NCI-H1092 treated with DMSO at 0.1 percent for 48 hours (cell line): ENCODE measurements around the gene FARP2.

Experiments
- DNase-seq: peaks from one replicate; lab custom pipeline; 2025; lab: John Stamatoyannopoulos, UW

FARP2 gene

DNA sequence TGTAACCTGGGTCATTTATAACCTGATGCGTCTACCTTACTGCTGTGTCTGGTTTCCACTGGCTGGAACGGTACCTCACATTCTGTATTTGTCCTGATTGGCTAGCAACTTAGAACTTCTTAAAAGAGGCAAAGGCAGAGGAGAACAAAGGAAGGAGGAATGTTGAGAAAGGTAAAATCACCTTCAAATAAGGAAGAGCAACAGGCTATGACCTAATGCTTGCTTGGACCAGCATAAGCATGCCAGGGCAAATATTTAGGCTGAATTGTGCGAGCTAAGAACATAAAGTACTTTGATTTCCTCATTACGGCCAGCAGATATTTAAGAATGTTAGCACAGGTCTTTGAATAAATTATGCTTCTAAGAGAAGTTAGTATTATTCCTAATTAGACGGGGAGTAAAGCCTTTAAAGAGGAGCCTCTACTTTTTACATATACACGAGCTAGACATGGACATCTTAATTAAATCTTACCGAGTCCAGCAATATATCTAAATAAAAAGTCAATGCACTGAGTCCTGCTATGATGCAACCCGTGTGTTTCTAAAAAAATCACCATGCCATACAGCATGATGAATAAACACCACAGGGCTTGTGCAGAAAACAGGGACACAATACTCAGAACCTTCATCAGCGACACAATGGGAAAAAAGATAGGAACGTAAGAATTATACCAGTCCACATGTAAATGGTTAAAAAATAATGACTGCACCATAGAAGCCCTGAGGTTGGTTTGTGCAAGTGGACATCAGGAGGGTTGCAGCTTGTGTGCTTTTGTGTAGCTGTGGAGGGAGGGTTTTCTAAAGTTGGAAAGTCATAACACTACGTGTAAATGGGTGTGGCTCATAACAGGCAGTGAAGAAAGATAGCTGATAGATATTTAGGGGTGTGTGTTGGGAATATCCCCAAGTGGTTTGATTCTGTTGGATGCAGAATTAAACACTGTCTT lies 26.1 kb upstream of the FARP2 start:
- DNase-seq = no peak

DNA sequence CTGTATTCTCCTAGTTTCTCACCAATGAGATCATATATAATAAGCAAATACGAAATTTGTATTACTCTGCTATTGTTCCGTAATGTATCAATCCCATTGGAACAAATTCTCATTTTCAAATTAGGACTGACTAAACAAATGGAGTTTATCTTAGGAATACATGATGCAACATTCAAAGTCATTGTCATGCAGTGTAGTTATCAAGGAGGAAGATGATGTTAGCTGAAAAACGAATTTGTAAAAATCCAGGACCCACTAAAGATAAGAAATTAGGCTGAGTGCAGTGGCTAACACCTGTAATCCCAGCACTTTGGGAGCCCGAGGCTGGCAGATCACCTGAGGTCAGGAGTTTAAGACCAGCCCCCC lies 25.5 kb upstream of the FARP2 start:
- no peak for DNase-seq

DNA sequence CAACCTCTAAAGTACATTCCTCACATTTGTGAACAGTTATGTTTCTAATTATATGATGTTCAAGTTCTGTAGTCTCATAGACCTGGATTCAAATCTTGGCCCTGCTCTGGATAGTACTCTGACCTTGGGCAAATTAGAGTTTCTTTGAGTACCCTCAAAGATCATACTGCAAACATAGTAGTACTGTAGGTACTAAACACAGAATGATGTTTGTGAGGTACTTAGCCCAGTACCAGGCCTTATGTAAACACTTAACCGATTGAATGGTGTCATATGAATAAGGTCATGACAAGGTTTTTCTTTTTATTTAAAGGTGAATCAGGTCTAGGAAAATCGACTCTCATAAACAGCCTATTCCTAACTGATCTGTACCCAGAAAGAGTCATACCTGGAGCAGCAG lies 21.3 kb upstream of the FARP2 start:
- DNase-seq = no peak

DNA sequence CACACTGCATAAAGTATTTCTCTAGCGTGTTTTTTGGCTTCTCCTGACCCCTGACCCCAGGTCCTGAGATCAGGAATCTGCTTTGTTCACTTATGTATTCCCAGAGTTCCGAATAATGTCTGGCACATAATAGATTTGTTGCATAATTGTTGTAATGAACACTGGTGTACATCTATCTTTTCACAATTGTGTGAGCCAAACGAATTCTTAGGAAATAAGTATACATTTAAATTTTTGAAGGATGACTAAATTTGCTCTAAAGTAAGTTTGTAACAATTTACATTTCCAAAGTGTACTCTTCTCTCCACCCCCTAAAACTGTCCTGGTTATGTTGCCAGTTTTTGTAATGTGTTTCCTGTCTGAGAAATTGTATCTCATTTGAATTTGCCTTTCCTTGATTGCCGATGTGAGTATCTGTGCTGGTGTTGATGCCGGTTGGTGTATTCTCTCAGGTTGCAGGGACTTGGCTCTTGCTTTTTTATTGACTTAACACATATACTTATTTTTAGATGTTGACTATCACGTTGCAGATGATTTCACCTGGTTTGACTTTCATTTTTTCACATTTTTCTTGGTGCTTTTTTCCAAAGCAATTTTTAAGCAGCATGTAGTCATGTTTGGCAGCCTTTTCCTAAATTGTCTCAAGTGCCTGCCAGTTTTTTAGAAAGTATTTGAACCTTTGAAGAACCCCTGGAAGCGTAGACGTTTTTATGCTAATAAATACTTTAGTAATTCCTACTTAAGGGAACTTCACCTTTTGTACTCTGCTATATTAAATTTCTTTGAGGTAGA lies 16.1 kb upstream of the FARP2 start:
- no peak for DNase-seq

DNA sequence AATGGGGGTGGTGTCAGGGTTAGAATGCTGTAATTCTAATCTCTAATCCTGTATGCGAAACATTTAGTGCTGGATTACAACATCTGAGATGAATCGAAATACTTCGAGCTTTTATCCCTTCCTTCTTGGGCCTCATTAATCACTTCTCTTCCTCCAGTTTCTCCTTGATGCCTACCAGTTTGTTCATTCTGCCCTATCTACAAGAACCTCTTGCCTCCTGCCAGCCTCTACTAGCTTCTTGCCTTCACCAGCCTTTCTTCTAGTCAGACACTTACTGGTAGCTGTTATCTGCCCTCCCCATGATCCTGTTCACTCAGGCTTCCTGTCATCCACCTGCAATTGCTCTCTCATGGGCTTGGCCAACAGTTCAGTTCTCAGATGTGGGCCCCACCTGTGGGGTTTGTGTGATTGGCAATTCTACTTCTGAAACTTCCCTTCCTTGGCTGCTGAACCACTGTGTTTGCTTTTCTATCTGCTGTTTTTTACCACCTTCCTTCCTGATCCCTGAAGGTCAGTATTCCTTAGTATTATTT lies 15.4 kb upstream of the FARP2 start:
- DNase-seq = no peak

DNA sequence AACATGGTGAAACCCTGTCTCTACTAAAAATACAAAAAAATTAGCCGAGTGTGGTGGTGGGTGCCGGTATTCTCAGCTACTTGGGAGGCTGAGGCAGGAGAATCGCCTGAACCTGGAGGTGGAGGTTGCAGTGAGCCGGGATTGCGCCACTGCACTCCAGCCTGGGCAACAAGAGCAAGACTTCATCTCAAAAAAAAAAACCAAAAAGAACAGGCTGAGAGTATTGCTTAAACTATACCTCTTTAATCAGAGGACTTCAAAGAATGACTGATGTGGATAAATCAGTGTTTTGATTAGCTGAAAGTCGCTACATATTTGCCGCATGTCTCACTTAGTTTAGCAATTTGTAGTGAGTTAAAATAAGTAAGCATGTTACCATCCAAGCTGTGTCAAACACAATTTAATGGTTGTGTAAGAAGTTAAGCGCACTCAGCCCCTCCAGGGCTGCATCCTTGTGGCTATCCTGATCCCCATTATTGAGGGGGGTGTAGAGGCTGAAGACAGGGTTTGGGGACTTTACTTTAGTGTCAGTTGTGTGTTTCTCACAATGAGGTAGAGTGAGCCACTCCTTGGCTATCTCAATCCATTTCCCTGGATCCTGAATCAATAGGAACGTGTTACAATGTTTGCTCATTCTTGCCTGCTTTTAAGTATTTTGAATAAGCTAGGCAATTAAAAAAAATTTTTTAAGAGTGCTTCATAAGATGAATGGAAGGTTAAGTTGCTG lies 11.0 kb upstream of the FARP2 start:
- DNase-seq = no peak

DNA sequence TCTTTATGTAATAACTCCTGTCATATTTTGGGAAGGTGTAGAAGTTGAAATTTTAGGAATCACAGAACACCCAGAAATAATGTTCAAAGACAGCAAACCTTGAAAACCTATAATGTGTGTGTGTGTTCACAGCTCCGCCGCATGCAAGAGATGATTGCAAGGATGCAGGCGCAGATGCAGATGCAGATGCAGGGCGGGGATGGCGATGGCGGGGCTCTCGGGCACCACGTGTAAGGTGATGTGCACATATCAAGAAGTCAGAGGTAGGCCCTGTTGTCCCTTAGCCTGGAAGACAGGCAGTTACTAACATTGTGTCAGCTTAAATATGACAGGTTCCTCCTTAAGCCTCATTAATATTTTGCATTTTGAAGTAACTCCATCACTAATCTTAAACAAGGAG lies 6.1 kb upstream of the FARP2 start:
- DNase-seq = no peak

DNA sequence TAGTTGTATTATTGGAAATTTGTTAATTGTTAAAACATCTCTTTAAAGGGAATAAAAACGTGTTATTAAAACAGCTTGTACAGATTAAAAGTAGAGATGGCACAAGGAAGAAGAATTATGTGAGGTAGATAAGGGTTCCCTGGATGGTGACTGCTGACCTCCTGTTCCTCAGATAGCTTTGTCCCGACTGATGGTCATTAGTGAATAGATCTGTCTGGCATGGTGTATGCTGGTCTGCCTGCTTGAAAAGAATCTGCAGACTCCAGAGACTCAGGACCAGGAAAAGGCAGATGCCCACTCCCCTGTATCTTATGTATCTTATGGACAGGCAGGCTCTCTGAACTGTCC lies 5.6 kb upstream of the FARP2 start:
- DNase-seq = no peak

DNA sequence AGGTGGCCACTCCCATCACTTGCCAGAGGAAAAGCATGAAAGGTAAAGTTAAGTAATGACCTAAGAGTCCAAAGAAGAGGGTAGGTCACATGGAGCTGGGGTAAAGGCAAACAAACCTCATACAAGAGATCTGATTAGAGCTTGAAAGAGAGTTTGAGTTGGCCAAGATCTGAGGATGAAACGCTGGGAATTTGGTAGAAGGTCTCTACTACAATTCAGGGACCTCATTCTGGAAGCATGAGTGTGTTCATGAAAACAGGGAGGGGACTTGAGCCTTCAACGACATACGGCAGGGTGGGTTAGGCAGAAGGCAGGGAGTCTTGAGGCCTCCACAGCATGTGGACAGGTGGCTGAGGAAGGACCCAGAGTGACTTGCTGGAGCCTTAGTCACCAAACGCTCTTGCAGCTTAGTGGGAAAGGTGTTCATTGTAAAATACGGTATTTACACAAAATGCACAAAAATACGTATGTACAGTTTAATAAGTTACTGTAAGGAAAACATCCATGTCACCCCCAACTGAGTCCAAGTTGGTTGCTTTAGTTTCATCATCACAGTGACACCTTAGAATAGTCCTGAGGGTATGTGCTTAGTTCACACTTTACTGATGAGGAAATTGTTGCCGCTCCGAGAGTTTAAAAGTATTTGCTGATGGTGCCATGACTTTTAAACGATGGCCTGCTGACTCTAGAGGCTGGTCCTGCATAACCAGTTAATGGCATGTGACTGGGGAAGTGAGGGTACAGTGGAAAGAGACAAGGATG lies 5.0 kb upstream of the FARP2 start:
- no peak for DNase-seq

DNA sequence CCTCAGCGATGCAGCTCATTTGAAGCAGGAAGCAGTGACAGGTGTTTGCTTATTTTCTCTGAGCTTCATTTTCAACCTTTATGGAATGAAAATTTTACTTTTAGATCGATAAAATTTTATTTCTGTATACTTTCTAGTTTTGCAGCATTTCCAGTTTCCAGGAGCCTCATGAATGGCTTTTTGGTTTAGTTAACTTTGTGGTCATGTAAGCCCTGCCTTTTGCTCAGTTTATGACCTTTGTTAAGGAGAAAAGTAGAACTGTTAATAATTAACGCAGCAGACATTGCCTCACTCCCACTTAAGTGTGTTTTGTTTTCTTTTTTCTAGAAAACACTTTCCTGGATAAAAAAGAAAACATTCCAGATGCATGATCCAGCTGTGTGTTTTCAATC lies 4.4 kb upstream of the FARP2 start:
- no peak for DNase-seq

DNA sequence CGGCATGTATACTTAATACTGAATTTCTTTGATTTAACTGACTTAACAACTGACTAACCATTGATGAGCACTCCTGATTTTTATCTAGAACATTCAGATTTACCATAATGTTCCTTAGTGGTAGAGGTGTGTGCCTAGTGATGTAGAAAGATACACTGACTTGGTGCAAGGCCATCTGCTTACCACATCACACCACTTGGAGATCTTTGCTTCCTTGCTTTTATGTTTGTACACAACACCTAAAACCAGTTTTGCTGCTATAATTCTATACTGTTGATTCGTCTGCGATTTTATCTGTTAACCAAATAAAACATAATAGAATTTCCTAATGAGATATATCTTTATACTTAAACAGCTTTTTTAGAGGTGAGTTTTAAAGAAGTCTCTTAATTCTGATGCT lies 3.9 kb upstream of the FARP2 start:
- DNase-seq = no peak

DNA sequence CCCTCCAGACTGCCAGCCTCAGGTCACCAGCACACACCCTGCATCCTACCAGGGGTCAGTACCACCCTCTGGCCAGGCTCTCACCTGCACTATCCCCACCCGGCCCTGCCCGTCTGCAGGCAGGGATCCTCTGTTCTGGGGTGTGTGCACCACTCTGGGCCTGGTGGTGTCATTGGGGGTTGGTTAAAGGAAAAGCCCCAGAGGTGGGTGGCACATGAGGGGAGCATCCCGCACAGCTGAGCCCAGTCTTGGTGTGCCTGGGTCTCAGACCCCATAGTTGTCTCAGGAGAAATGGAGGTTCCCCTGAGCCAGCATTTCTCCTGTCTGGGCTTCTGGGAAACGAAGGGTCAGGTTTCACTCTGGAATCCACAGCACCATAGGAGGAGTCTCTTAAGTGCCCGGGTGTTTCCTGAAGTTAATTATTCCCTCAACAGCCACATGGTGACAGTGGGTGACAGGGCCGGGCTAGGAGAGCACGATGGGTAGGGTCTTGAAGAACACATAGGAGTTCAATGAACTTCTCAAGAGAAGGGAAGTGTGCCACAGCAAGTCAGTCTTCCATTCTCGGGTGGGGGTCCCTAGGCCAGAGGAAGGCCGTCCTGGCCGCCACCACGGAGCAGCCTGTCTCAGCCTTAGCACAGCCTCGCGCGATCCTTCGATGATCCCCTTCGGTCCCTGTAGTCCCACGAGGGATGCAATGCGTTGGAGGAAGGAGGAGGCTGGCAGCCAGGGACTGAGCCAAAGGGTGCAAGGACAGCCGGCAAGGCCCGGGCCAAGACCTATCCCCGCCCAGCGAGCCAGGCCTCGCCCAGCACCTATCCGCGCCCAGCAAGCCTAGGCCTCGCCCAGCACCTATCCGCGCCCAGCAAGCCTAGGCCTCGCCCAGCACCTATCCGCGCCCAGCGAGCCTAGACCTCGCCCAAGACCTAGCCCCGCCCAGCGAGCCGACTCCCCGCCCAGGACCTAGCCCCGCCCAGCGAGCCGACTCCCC lies 1.1 kb upstream of the FARP2 start:
- no peak for DNase-seq

DNA sequence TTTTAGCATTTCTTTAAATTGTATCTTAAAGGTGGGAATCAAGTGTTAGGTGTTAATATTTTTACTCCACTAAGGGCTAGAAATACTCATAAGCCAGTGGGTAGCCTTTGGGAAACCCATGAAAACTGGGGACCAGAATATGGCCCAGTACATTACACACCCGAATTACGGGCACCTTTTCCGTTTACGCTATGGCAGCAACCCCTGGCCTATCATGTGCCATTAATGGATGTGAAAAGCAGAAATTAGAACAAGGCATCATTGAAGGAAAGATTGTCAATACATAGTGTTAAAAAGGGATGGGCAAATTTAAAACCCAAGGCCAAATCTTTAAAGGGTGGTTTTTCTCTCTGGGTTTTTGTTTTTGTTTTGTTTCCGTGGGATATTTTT lies 781 bp downstream of the FARP2 start:
- no peak for DNase-seq

DNA sequence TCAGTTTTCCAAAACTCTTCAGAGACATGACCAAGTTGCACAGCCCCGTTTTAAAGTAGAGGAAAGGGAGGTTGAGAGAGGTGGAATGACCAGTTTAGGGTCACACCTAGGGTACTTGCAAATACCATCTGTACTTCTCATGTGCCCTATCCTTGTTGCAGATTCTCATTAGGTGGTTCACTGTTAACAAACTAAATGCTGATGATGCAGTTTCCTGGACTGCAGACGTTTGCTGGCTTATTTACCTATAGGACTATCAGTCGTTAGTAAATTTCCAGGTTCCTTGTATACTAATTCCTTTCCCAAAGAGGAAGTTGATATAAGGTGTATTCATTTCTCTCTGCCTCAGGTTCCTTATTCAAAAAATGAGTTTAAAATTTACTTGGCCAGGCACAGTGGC lies 1.4 kb downstream of the FARP2 start:
- no peak for DNase-seq

DNA sequence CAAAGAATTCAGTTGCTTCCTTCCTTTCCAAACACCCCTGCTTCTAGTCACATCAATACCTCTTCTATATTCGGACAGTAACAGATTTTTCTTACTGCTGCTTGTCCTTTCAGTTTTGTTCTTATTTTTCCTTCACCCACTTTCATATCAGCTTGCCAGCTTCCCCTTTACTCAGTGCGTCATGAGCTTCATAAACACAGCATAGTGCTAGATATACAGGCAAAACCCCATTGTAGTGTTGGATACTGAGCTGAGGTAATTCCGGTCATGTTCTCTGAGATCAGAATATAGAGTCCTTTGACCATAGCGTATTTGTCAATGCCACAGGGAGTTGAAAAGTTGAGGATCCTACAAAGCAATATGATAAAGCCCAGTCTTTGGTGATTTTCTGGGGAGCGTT lies 2.4 kb downstream of the FARP2 start:
- DNase-seq = no peak

DNA sequence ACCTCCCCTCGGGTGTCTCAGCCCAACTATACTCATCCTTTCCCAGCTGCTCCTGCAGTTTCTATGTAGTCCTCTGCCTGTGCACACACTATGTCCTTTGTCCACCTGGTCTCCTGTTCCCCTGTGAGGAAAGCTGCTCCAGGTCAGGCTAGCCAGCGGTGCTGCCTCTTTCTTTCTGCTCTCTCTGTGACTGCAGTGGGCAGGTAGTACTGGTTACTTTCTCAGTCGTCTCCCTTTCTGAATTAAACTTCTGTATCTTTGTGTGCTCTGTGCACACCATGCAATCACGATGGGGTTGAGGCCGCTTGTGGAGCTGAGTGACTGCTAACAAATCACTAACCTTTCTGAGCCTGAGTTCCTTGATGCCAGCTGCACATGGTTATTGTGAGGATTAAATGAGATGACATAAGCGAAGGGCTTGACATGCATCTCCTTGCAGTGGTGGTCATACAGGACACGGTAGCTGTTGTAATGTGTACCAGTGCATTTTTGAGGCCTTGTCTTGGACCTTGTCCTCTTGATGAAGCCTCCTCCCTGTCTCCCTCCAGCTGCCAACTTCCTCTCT lies 3.5 kb downstream of the FARP2 start:
- no peak for DNase-seq

DNA sequence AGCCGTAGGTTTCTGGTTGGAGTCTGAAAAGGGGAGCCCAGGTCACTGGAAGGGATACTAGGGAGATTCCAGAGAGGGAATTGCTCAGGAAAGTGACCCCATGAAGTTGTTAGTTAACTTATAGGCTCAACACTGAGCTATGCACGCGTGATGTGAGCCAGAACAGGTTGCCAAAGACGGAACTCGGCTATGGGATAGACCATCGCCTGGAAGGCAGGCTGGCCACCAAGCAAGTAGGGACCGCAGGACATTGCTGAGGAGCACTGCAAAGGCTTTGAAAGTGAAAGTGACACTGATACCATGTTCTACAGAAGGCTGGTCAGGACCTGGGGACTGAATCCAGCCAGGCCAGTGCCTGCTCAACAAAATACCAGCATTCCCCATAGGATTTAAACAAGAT lies 7.3 kb downstream of the FARP2 start:
- DNase-seq = no peak

DNA sequence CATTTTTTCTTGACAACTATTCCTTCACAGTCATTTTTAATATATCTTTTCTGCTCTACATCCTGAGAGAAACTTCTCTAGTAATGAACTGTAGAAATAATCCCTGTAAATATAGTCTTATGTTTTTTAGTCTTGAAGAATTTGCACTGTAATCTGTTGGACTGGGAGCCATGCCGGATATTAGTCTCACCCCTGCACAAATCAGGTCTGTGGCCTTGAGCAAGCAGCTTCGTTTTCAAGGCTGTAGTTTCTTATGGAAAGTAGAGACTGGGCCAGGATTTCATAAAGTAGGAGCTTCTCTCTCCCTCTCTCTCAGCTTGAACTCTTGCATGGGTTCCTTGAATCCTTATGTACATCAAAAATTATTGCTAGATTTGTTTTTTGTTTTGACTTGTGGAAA lies 8.7 kb downstream of the FARP2 start:
- no peak for DNase-seq

DNA sequence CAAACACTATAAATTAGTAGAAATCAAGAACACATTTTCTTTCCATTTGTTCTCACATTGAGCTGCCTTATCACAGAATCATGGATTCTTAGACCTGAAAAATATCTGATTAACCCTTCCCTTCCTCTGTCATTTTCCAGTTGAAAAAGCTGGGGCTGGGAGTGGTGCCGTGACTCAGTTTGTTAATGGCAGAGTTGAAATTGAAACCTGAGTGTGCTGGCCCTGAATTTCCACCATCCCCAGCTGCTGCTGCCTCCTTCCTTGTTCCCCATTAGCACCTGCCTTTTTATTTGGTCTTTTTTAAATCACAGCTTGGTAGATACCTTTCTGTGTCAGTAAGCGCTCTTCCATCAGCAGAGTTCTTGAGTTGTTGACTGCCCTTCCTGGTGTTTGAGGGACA lies 10.6 kb downstream of the FARP2 start:
- no peak for DNase-seq

DNA sequence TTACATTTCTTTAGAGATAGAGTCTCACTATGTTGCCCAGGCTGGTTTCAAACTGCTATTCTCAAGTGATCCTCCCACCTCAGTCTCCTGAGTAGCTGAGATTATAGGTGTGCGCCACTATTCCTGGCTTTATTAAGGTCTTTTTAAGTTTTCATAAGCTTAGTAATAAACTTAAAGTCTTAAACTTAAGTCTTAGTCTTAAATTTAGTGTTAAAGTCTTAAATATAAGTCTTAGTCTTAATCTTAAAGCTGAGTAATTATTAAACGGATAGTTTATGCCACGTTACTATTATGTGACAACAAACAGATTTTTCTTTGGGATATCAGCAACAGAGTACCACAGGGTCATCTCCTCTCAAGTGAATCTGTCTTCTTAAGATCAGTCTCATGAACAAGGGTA lies 12.6 kb downstream of the FARP2 start:
- DNase-seq = no peak
